Gastrocnemius medialis (tissue), 4 donors: Measurements from ENCODE around the gene TBCD. TPM values are rescaled to one million over a fixed set of nuclear protein-coding genes. Genes with fewer than 3 reads are reported as not detected.
A peak's percentile ranks its signal among the peaks of the same experiment; 100 is the strongest.

Experiments used
- ATAC-seq, 2 donors: fragments of 150-250 bp; one replicate each; pipeline ENCODE4 v1.9.1; 2016
- DNase-seq, 2 donors: peaks; one replicate each; pipeline ENCODE4 v3.0.0-alpha.2; 2019
- H3K27ac ChIP-seq, 4 donors: fragments of 200-600 bp; sonication (generic); 1 replicate in 1 of 4; 2 replicates in 3 of 4; pipeline ENCODE4 v1.5.1; 2016 to 2018; ENCODE audit warnings: mild to moderate bottlenecking in 2 of 4, moderate library complexity in 1 of 4
- H3K27me3 ChIP-seq, 3 donors: fragments of 200-600 bp; sonication (generic) in 2 of 3; 1 replicate in 1 of 3; 2 replicates in 2 of 3; pipeline versions ENCODE4 v1.5.1 to v1.6.0; 2016 to 2019; ENCODE audit warnings: mild to moderate bottlenecking in 1 of 3, moderate library complexity in 1 of 3
- H3K36me3 ChIP-seq, 2 donors: fragments of 200-600 bp; sonication (generic) in 1 of 2; one replicate each; pipeline ENCODE4 v1.5.1; 2017 to 2018
- H3K4me1 ChIP-seq, 2 donors: fragments of 200-600 bp; sonication (generic) in 1 of 2; one replicate each; pipeline ENCODE4 v1.5.1; 2016 to 2017; ENCODE audit warnings: mild to moderate bottlenecking in 2 of 2
- H3K4me3 ChIP-seq, 4 donors: fragments of 200-600 bp; sonication (generic) in 3 of 4; 1 replicate in 1 of 4; 2 replicates in 3 of 4; pipeline ENCODE4 v1.5.1; 2016 to 2019; ENCODE audit warnings: mild to moderate bottlenecking in 2 of 4
- H3K9me3 ChIP-seq, 3 donors: fragments of 200-600 bp; sonication (generic) in 2 of 3; 1 replicate in 1 of 3; 2 replicates in 2 of 3; pipeline ENCODE4 v1.5.1; 2016 to 2019
- CTCF ChIP-seq, 5 experiments: fragments of 450-650 bp in 3 of 5; fragments of 200-600 bp in 2 of 5; sonication (generic) in 2 of 5; IDR thresholded peaks in 4 of 5; conservative IDR thresholded peaks in 1 of 5; 1 replicate in 4 of 5; 2 replicates in 1 of 5; pipeline ENCODE4 v1.5.1; 2016 to 2019; ENCODE audit warnings: antibody characterized with exemption in 5 of 5, mild to moderate bottlenecking in 3 of 5, moderate library complexity in 3 of 5
- POLR2A ChIP-seq, 2 donors: fragments of 450-650 bp; IDR thresholded peaks; one replicate each; pipeline ENCODE4 v1.6.1; 2017; ENCODE audit warnings: antibody characterized with exemption in 2 of 2, mild to moderate bottlenecking in 2 of 2, moderate library complexity in 2 of 2
- in situ Hi-C, 4 donors: fragments of 200-750 bp; cut with MboI; loops; one replicate each; pipeline versions ENCODE4 v1.15.0 to v1.8.0; 2017; ENCODE audit warnings: low sequenced_read_pairs in 4 of 4
- intact Hi-C: fragments of 100-400 bp; cut with DNase I; formaldehyde crosslinking; loops from one replicate; pipeline ENCODE4 v1.15.1; 2023; ENCODE audit warnings: low total_unique reads
- total RNA-seq, 4 donors: library from RNA; depleted of rRNA; stranded (reverse); fragments of >200 nt; gene quantifications; one replicate each; pipeline versions ENCODE4 v1.1.0 to v1.2.3, GENCODE V29; 2016

Gene TBCD
- total RNA-seq, 4 donors from 2014 or later, result 18.0 to 50.4 (median 33.3) TPM

- Histone ChIP-seq H3K9me3 (no peaks in the 10 kb centered on the region), H3K36me3 (peaks cover 0 to 11% of the 10 kb centered on the region in 2 donors), H3K27me3 (no peaks in the 10 kb centered on the region), H3K4me1 (peaks cover 18 to 42% of the 10 kb centered on the region in 2 donors), H3K27ac (no peak overlapping the region), H3K4me3 (no peak overlapping the region)
- intact Hi-C loops (no loop called here), in situ Hi-C loops (no loop called here)
- DNase-seq (no peak), ATAC-seq (no peak)
- TF ChIP-seq CTCF (IDR thresholded peaks at IDR 0.05 in 4 of 5, conservative IDR thresholded peaks at IDR 0.05 in 1 of 5) (no peak), POLR2A (IDR thresholded peaks at IDR 0.05) (no peak)
Measured at GRCh38 chr17:82868715-82869131, 116.9 kb downstream of the TBCD start.

- Histone ChIP-seq H3K4me3 (no peak overlapping the region), H3K9me3 (no peaks in the 10 kb centered on the region), H3K27me3 (no peaks in the 10 kb centered on the region), H3K4me1 (peaks cover 10 to 34% of the 10 kb centered on the region in 2 donors), H3K36me3 (peaks cover 0 to 11% of the 10 kb centered on the region in 2 donors), H3K27ac (peak overlapping the region in 1 of 4 donors; percentile 40)
- DNase-seq (no peak), ATAC-seq (no peak)
- intact Hi-C loops, result no loop called here
- in situ Hi-C loops, result no loop called here
- TF ChIP-seq CTCF (IDR thresholded peaks at IDR 0.05 in 4 of 5, conservative IDR thresholded peaks at IDR 0.05 in 1 of 5) (no peak), POLR2A (IDR thresholded peaks at IDR 0.05) (no peak)
Measured at GRCh38 chr17:82869536-82869935, 117.7 kb downstream of the TBCD start.

GRCh38 chr17:82870091-82870491, 118.2 kb downstream of the TBCD start:
- H3K9me3 ChIP-seq, result no peaks in the 10 kb centered on the region
- DNase-seq, result no peak
- intact Hi-C loops (no loop called here), in situ Hi-C loops (no loop called here)
- H3K27ac ChIP-seq, result peak overlapping the region in 2 of 4 donors; percentile 29 to 40
- peaks cover 8 to 29% of the 10 kb centered on the region in 2 donors for H3K4me1 ChIP-seq
- H3K4me3 ChIP-seq, result no peak overlapping the region
- H3K36me3 ChIP-seq, result peaks cover 0 to 11% of the 10 kb centered on the region in 2 donors
- H3K27me3 ChIP-seq, result no peaks in the 10 kb centered on the region
- ATAC-seq, result no peak
- TF ChIP-seq CTCF (IDR thresholded peaks at IDR 0.05 in 4 of 5, conservative IDR thresholded peaks at IDR 0.05 in 1 of 5), result no peak
- no peak for TF ChIP-seq POLR2A (IDR thresholded peaks at IDR 0.05)

GRCh38 chr17:82870541-82870940, 118.7 kb downstream of the TBCD start:
- peak overlapping the region in 3 of 4 donors; percentile 29 to 48 (median 40) for H3K27ac ChIP-seq
- DNase-seq, result no peak
- H3K4me3 ChIP-seq, result no peak overlapping the region
- H3K9me3 ChIP-seq, result no peaks in the 10 kb centered on the region
- peaks cover 8 to 27% of the 10 kb centered on the region in 2 donors for H3K4me1 ChIP-seq
- H3K27me3 ChIP-seq, result no peaks in the 10 kb centered on the region
- ATAC-seq, result no peak
- intact Hi-C loops (no loop called here), in situ Hi-C loops (no loop called here)
- H3K36me3 ChIP-seq, result peaks cover 0 to 11% of the 10 kb centered on the region in 2 donors
- no peak for TF ChIP-seq CTCF (IDR thresholded peaks at IDR 0.05 in 4 of 5, conservative IDR thresholded peaks at IDR 0.05 in 1 of 5)
- no peak for TF ChIP-seq POLR2A (IDR thresholded peaks at IDR 0.05)
